Brain pericyte (primary cell): ENCODE measurements around the gene RANBP3.

Source experiments
- DNase-seq: peaks from one replicate; pipeline ENCODE4 v3.0.0-alpha.2; 2012; ENCODE audit warnings: low read depth, low spot score

The RANBP3 gene

DNA sequence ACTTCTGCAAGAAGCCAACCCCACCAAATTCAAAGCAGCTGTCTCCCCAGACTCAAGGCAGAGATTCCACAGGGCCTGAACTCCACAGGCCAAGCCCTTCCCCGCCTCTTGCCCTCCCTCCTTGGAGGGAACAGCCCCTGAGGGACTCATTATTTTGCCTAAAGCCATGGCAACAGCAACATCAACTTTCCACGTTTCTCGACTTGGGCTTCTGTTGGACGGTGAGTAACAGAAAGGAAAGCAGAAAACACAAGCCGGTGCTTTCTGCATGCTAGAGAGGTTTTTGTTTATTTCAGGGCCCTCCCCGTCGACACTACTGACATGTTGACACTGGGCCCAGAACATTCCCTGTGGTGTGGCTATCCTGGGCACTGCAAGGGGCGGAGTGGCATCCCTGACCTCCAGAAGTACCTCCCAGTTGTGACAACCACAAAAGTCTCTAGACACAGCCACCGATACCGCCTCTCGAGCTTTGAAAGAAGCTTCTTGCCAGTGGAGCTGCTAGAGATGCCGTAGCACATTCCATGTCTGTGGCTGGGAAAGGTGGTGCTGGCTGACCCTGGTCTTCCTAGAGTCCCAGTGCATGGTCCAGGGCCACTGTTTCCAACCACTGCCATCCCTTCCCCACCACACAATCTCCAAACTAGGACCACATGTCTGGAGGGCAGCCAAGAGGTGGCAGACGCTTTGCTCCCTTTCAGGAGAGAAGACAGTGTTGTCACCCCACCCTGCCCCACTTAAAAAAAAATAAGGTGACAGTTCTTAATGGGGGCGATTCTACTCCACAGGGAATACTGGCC lies 51.1 kb downstream of the RANBP3 start:
- peak; percentile 47 for DNase-seq

DNA sequence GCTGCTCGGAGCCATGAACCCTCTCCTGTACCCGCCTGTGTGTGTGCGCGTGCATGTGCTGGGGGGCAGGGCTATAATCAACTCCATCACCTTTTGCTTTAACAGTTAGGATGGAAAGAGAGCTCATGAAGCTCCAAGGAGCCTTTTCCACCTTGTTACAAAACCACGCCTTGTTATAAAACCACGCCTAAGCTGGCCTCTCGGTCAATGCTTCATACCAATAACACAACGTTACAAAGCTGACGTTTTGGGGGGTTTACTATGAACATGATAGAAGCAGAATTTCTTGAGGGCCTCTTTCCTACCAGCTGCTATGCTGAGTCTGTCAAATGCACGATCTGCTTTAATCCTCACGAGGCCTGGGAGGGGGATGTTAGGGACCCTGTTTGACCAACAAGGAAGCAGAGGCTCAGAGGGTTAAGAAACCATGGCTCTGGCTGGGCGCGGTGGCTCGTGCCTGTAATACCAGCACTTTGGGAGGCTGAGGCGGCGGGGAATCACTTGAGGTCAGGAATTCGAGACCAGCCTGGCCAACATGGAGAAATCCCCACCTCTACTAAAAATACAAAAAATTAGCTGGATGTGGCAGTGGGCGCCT lies 52.0 kb downstream of the RANBP3 start:
- DNase-seq: no peak

DNA sequence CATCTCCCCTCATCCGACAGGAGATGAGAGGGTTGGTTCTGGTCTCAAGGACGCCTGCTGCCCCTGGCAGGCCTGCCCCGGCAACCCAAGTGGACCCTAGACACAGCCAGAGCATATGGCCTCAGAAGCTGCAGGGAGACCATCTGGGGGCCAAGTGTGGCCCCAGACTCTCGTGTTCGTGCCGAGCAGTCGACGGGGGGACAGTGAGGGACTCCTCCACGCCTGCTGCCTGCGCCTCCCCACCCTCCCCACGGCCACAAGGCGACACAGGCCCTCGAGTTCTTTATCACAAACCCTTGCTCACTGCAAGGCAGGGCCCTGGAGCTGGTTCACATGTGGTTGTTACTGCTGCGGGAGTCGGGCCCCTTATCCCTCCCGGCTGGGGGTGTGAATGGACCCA lies 54.6 kb downstream of the RANBP3 start:
- DNase-seq: no peak

DNA sequence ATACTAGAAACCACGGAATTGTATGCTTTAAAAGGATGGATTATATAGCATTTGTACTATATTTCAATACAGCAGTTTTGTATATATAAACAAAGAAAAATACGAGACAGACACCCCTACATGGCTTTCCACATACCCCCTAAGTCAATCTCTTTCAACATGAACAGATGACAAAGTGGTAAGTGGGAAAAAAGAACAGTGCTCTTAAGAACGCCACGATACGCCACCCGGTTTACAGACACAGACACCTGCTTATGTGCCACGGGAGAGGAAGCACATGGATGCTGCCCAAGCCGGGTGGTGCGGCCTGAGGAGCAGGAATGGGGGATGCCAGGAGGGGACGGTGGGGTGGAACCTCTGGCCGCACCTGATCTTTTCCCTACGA lies 55.8 kb downstream of the RANBP3 start:
- no peak for DNase-seq

DNA sequence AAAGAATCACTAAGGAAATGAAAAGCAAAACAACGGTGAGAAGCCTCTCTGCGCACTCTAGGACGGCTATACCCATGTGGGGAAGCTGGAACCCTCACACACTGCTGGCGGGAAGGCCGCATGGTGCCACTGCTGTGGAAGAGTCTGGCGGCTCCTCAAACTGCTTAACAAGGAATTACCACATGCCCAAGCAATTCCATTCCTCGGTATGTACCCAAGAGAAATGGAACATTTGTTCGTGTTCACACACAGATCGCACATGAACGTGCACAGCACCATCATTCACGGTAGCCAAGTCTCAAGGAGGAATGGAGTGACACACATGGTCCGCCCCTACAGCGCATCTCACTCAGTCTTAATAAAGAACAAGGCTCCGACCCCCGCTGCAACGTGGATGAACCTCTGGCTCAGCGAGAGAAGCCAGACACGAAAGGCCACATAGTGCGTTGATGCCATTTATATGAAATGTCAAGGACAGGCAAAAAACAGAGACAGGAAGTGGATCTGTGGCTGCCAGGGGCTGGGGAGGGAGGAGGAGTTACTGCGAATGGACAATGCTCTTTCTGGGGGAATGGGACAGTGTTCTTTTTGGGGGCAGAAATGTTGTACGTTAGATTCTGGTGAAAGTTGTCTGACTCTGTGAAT lies 56.3 kb downstream of the RANBP3 start:
- DNase-seq: no peak

DNA sequence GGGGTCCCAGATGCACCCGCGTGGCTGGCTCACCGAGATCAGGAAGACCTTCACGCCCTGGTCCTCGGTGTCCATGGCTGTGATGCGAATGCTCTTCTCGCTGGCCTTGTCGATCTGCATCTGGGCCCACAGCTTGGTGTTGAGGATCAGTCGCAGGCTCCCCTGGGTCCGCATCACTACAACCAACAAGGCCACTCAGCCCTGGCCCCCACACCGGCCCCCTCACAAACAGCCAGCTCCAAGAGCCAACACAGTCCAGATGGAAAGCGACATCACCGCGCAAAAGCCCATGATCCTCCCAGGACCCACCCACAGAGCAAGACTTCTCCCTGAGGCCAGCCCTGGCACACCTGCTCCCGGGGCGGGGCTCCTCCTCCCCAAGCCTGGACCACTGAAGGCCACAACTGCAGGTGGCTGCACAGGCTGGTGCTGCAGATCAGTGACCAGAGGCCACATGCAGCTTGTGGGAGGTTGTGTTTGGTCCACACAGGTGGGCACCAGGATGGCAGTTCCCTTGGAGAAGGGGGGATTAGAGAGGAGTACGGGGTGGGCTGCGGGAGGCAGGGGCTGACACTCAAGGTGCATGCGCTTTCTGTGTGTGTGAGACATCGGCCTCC lies 59.4 kb downstream of the RANBP3 start:
- no peak for DNase-seq

DNA sequence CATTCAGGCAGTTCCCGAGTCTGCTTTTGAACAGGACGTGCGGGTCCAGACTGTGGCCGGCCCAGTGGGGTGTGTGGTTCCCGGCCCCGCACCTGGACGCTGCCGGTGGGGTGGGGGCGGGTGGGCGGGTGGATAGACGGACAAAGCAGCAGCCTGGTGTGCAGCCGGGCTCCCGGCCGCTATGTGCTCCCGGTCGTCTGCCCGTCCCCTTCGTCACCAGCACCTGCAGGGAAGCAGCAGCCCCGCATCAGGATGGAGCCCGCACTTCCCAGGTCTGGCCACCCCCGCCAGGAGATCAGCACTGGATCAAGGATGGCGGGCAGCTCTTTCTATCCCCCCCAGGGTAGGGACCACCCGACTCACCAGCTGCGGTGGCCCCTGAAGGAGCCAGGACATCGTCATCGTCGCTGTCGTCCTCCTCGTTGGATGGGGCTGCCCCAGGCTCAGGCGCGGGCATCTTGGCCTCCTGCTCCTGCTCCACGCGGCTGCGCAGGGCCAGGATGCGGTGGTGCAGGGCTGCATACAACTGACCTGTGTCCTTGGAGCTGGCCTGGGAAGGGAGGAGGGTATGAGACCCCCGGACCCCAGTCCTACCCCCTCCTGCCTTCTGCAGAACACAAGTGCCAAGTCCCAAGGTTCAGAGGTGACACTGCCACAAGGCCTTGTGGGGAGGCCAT lies 60.4 kb downstream of the RANBP3 start:
- no peak for DNase-seq

DNA sequence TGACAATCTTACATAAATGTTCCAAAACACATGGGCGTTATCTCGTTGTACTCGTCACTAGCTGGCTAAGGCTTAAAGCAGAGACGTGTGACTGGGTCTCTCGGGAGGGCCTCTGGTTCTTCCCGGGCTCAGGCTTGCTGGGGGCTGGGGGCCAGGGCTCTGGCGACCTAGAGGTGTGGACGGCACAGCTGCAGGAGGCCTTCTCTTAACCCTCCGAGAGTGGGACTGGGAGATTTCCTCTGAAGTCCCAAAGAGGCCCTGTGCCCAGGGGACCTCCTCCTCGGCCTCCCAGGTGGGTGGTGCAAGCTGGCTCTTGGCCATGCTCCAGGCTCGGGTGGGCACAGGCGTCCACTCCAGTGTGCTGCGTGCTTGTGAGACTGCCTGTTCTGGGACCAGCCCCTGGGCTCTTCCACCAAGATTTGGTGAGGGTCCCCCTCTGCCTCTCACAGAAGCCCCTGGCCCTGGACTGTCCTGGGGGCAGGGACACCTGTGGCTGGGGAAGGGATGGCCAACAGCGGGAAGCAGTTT lies 61.7 kb downstream of the RANBP3 start:
- DNase-seq: no peak

DNA sequence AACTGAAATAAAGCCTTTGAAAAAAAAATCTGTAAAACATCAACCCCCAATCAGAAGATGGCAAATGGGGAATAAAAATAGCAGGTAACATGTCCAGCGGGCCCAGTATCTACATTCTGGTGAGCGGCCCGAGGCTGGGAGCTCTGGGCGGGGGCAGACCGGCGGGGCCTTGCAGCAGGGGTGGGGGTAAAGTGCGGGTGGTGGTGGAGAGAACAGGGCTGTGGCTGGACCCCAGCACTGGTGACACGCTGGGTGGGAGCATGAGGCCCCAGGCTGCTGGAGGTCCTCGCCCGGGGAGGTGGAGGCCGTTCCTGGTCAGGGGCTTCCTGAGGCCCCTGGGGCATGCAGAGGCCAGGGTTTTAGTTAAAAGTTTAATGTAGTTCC lies 62.2 kb downstream of the RANBP3 start:
- no peak for DNase-seq

DNA sequence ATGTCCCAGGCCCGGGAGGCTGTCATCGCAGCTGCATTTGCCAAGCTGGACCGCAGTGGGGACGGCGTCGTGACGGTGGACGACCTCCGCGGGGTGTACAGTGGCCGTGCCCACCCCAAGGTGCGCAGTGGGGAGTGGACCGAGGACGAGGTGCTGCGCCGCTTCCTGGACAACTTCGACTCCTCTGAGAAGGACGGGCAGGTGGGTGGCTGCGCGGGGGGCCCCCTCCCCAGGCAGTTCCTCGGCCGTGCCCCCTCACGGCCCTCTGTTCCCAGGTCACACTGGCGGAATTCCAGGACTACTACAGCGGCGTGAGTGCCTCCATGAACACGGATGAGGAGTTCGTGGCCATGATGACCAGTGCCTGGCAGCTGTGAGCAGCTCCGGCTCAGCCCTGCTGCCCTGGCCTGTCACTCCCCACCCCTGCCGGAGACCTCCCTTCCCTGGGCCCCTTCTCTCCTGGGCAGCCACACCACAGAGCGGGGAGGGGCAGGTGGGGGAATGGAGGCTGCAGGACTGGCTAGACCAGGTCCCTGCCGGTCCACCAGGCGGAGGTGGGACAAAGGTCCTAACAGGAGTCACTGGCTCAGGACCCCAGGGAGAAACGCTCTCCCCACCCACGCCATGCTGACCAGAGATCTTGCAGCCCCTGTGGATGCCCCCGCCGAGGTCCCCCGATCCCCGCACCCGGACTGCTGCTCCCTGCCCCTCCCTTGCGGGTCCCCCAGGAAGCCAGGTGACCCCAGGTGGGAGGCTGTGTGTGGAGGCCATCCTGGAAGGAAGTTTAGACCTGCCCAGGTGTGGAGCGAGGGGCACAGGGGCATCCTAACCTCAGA lies 62.8 kb downstream of the RANBP3 start:
- no peak for DNase-seq

DNA sequence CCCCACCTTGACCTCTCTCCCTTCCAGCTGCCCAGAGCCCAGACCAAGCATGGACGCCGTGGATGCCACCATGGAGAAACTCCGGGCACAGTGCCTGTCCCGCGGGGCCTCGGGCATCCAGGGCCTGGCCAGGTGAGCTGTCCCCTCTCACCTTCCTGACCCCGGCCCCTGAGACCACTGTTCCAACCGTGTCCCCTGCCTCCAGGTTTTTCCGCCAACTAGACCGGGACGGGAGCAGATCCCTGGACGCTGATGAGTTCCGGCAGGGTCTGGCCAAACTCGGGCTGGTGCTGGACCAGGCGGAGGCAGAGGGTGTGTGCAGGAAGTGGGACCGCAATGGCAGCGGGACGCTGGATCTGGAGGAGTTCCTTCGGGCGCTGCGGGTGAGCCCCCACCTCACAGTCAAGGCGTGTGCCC lies 63.6 kb downstream of the RANBP3 start:
- no peak for DNase-seq

DNA sequence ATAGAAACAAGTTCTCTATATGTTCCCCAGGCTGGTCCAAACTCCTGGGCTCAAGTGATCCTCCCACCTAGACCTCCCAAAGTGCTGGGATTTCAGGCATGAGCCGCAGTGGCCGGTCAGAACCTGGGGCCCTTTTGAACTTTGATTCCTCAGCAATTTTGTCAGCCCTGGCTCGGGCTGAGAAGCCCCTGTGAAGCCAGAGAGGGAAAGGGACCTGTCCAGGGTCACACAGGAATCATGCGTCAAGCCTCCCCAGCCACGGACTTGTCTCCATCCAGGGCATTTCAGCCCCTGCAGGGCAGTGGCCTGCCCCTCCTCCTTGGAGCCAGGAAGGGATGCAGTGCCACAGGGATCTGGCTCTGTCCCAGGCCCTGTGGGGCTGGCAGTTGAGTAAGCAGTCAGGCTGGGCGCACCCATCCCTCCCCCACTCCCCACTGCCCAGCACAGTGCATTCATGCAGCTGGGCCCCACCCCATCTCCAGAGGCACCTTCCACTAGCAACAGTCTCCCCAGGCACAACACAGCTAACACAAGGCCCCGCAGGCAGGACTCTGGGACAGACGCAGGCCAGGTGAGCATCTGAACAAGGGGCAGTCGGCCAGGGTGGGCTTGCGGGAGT lies 64.1 kb downstream of the RANBP3 start, which contains the start of gene CAPS:
Gene CAPS (plus strand): TSS at position 516 of the 619 bp plus-strand sequence. CDS start 153 bp downstream, outside the sequence.
- no peak for DNase-seq

DNA sequence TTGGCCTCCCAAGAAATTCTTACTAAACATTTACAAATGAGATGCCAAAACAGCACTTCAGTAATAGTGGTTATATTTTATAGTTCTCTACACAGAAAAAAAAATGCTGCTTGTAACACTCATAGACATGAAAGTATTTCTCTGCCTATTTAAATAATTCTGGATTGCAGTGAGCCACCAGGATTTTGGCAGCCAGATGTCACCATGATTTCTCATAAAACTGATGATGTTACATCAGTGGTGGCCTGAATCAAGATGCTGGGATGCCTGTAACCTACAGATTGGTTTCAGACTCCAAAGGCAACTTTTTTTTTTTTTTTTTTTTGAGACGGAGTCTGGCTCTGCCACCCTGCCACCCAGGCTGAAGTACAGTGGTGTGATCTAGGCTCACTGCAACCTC lies 66.6 kb downstream of the RANBP3 start:
- DNase-seq: no peak

DNA sequence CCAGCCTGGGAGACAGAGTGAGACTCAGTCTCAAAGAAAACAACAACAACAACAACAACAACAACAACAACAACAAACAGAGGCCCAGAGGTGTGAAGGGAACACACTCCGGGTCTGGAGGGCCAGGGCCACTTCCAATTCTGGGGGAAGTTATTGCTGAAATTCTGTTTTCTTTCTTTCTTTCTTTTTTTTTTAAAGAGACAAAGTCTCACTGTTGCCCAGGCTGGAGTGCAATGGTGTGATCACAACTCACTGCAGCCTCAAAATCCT lies 67.4 kb downstream of the RANBP3 start:
- DNase-seq: no peak

DNA sequence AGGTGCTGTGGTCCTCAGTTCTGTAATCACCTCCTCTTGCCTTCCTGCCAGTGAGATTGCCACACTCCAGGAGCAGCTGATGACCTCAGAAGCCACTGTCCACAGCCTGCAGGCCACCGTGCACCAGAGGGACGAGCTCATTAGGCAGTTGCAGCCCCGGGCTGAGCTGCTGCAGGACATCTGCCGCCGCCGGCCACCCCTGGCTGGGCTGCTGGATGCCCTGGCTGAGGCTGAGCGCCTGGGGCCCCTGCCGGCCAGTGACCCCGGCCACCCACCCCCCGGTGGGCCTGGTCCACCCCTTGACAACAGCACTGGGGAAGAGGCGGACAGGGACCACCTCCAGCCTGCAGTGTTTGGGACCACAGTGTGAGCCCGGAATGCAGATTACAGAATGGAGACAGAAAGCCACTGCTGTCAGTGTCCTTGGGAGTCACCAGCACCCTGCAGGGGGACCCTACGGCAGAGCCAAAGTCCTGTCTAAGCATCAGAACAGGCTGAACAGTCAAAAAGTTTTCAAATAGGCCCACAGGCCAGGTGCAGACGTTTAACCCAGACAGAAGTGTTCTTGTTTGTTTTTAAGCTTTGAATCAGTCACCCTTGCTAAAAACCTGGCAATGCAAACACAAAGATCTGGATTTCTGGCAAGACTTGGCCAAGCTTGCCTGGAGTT lies 69.0 kb downstream of the RANBP3 start:
- no peak for DNase-seq

DNA sequence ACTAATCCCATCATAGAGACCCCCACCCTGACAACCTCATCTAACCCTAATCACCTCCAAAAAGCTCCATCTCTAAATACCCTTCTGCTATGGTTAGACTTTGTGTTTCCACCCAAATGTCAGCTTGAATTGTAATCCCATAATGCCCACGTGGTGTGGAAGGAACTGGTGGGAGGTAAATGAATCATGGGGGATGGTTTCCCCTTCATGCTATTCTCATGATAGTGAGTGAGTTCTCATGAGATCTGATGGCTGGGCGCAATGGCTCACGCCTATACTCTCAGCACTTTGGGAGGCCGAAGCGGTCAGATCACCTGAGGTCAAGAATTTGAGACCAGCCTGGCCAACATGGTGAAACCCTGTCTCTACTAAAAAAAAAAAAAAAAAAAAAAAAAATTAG lies 70.7 kb downstream of the RANBP3 start:
- no peak for DNase-seq

DNA sequence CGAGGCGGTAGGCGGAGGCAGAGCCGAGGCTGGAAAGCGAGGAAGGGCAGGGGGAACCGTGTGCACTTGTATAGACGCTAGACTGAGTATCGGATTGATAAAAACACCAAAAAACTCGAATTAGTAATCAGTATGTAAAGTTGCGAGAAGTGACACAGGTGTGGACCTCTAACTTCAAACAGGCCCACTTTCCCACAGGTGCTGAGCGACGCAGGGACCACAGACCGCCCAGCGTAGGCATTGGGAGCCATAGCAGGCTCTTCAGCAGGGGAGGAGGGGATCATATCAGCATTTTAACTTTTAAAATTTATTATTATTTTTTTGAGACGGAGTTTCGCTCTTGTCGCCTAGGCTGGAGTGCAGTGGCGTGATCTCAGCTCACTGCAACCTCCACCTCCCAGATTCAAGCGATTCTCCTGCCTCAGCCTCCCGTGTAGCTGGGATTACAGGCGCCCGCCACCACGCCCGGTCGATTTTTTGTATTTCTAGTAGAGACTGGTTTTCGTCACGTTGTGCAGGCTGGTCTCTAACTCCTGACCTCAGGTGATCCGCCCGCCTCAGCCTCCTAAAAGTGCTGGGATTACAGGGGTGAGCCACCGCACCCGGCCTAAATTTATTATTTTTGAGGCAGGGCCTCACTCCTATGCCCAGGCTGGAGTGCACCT lies 72.7 kb downstream of the RANBP3 start:
- DNase-seq: no peak

DNA sequence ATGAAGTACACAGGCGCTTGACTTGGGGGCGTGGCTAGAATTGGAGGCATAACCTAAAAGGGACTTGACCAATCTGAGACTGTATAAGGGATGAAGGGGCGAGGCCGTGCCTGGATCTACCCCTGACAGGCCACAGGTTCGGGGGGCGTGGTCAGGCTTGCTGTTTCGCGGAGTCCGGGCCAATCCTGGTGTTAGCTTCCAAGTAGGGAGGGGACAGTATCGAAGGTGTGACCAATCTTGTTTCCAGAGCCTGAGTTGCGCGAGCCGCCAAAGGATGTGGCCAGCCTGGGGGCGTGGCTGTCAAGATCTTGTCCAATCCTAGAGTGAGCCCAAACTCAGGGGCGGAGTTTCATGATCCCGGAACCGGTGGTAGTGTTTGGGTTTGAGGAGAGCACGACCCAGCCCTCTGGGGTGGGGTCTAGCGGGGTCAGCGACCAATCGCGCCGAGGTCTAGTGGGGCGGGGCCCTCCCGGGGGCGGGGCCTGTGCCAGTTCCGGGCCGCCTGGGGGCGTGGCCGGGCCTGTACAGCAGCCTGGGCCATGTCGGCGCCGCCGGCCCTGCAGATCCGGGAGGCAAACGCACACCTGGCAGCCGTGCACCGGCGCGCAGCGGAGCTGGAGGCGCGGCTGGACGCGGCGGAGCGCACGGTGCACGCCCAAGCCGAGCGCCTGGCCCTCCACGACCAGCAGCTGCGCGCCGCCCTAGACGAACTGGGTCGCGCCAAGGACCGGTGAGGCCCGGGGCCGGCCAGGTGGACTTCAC lies 73.4 kb downstream of the RANBP3 start, which contains the start of gene VMAC:
Gene VMAC (plus strand): TSS at position 521 of the 762 bp plus-strand sequence. CDS start 19 bp downstream, at position 540.
- peak; percentile 100 for DNase-seq
